Germinal center (tissue), 1 donor: ENCODE results near the gene ZNF624.
"Not testable (repeated sequence)": the region's sequence is repeated elsewhere in the genome, so short reads cannot be mapped to it uniquely, and the experiment has no call there.

ENCODE experiments used
- DNase-seq: peaks from one replicate; pipeline ENCODE4 v3.0.0; 2012; ENCODE audit warnings: mixed read lengths, low spot score

ZNF624 gene

DNA sequence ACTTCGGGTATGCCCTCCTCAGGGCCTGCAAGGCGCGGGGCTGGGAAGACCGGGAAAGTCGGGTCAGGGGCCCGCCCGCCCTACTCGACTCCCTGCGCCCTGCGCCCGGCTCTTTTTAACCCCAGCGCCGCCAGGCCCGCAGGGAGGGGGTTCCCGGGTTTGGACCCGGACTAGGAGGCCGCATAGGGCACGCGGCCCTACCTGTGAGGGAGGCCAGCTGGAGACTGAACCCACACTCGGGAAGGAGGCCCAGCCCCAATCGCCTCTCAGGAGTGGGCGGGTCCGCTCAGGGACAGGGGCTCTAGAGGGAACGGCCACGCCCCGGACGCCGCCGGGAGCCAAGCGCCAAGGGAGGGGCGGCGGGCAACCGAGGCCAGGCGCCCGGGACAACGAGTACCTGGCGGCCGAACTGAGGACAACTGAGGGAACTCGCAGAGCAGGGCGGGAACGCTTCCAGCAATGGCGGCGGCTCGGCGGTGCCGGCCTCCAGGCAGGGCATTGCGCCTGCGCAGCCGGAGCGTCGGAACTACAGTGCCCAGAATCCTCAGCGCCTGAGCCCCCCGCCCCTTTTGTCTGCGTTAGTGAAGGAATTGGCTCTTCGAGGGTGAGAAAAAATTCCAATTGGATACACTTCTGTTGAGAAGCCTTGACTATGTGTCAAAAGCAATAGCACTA lies at the start of gene ZNF624:
Gene ZNF624 (minus strand): TSS at position 484 of the 675 bp plus-strand sequence.
- DNase-seq: peak; percentile 92

DNA sequence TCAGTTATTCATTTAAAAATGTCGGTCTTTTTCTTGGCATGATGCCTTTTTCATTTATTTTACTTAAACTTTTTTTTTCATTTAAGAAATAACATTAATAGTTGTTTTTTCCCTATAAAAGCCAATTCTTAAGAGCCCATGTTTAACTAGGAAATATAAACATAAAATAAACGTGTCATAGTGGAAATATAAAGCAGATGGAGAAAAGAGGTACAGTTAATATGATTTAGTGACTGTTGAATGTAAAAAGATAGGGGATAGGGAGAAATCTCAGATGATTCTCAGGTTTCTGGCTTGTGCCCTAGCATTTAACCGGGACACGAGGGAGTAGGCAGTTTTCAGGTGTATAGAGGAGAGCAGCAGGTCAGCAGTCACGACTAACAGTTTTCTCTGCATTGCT lies 44.0 kb upstream of the ZNF624 start:
- DNase-seq: not testable (repeated sequence)

DNA sequence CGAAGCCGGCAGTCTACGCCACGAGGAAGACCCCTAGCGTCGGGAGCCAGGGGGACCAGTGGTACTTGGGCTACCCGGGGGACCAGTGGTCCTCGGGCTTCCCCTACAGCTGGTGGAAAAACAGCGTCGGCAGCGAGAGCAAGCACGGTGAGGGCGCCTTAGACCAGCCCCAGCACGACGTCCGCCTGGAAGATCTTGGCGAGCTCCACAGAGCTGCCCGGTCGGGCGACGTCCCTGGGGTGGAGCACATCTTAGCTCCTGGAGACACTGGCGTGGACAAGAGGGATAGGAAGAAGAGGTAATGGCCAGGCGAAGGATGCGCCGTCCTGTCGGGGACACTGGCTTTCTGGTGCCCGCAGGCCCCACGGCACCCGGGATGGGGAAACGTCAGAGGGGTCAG lies 36.8 kb upstream of the ZNF624 start:
- DNase-seq: not testable (repeated sequence)

DNA sequence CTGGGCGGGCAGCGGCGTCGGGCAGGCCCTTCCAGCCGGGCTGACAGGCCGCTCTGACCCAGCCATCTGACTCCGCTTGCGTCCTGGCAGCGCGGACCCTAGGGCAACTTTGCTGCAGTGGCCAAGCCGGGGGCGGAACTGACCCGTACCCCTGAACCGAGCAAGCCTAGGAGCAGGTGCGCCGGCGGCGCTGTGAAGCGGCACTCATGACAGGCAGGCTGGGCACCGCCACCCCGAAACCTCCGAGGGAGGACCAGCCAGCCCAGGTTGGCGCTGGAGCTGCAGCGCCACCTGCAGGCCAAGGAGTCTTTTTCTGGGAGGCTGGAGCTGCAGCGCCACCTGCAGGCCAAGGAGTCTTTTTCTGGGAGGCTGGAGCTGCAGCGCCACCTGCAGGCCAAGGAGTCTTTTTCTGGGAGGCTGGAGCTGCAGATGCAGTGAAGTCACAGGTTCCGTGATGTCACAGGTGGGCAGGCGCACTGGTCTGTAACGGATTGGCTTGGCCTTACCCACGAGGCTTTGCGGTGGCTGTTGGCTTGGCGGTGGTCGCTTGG lies 36.2 kb upstream of the ZNF624 start, which contains the start of gene CCDC144A:
Gene CCDC144A (plus strand): TSS at position 511 of the 551 bp plus-strand sequence. CDS start 160 bp downstream, outside the sequence.
- peak; percentile 59 for DNase-seq

DNA sequence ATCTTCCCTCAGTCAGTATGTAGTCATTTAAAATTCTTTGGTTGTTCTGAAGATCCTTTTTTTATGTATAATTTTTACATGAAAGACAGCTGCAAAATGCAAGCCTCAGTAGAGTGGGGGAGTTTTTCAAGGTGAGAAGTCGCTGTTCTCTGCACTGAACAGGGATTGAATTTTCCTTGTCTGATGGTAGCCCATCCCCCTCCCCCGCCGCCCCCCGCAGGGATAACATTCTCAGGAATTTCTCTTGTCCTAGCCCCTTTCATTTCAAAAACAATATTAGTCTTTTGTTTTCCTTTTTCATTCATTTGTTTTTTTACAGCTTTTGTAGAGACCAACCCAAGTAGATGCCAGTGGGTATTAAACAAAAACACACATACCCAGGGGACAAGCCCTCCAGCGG lies 33.5 kb upstream of the ZNF624 start:
- not testable (repeated sequence) for DNase-seq

DNA sequence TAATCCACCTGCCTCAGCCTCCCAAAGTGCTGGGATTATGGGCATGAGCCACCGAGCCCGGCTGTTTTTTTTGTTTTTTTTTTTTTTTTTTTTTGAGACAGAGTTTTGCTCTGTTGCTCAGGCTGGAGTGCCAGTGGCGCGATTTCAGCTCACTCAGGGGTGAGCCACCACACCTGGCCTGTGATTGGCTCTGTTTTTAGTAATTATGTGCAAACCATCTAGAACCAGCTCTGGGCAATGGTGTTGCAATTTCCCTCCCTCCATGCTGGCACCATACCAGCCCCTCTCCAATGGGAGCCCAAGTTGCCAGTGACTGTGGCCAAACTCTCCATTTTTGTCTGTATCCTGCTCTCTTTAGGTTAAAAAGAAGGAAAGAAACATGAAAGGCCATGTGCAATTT lies 32.4 kb upstream of the ZNF624 start:
- DNase-seq: not testable (repeated sequence)

DNA sequence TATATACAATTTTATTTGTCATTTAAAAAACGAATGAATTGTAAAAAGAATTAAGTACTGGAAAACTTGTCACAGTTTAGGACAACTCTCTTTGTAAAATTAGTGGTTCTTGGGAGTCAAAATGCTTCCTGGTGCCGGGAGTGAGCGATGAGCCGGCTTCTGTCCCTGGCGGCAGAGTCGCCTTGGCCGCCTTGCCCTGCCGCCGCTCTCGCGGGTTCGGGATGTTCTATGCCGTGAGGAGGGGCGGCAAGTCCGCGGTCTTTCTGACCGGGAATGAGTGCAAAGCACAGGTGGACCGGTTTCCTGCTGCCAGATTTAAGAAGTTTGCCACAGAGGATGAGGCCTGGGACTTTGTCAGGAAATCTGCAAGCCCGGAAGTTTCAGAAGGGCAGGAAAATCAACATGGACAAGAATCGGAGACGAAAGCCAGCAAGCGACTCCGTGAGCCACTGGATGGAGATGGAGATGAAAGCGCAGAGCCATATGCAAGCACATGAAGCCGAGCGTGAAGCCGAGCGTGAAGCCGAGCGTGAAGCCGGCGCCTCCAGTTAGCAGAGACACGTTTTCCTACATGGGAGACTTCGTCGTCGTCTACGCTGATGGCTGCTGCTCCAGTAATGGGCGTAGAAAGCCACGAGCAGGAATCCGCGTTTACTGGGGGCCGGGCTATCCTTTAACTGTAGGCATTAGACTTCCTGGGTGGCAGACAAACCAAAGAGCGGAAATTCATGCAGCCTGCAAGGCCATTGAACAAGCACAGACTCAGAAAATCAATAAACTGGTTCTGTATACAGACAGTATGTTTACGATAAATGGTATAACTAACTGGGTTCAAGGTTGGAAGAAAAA lies 29.9 kb upstream of the ZNF624 start:
- DNase-seq: not testable (repeated sequence)

DNA sequence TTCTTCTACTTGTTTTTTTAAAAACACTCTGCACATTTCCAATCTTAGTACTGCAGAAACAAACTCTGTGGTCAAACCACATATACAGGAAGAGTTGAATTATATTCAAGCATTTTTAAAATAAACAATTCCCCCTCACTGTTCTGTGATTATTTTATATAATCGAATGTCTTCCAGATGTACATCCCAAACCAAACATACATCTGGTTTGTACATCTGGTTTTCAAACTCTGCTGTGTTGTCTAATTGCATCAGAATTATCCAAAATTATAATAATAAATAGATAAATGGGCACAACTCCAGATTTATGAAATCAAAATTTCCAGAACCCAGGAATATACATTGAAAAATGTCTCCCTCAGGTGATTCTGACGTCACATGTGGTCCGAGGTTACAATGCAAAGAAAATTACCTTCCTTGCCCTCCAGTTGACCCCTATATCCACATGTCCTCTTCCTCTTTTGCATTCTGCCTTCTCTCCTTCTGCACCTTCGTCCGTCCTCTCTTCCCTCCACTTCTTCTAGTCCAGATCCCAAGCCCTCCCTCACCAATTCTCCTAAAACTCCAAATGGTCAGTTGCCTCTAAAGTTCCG lies 23.1 kb upstream of the ZNF624 start:
- no peak for DNase-seq

DNA sequence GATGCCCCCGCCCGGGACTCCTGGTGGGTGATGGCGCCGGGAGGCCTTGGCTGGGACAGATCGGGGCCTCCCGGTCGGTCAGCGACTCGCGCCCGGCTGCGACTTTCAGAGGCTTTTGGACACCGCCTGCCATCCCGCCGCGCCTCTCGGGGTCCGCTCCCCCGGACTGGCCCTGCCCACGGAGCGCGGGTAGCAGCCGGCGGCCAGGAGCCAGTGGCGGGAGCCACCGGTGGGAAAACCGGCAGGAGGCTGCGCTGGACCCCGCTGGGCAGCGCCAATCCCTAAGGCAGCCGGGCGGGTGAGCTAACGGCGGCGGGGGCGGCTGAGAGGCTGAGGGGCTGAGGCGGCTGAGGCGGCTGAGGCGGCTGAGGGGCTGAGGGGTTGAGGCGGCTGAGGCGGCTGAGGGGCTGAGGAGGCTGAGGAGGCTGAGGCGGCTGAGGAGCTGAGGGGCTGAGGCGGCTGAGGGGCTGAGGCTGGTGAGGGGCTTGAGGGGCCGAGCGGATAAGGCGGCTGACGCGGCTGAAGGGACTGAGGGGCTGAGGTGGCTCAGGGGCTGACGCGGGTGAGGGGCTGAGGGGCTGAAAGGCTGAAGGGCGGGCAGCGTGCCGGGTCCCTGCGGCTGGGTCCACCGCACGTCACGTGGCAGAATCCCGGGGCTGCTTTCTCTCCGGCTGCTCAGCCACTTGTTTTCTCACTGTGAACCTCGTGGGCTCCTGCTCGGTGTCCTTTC lies 13.4 kb upstream of the ZNF624 start:
- not testable (repeated sequence) for DNase-seq

DNA sequence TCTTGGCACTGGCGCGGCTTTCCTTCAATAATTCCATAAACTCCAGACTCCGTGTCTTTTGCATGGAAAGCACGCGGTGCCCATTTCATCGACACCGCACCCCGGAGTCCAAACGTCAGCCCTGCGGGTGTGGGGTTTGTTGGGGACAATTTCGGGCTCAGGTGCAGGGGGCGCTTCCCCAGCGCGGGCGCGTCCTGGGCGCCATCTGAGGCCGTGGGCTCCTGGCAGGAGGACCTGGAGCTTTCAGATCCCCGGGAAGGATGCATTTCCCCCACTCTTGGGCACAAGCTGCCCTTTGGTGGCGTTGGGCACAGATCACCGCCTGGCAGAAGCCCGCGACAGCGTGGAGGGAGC lies 12.9 kb upstream of the ZNF624 start:
- not testable (repeated sequence) for DNase-seq

DNA sequence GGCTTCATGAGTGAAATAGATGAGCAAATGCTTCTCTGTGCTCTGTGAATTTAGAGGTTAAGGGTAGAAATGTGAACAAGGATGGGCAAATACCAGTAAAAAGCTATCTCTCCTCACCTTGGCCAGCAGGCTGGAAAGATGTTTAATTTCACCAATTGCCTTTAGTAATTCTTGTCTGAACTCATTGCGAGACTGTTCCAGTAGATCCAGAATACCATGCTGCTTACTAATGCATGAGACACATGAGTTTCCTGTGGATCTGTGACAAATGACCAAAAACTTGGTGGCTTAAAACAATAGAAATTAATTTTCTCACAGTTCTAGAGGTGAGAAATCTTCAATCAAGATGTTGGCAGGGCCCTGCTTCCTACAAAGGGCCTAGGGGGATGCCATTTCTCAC lies 9.3 kb upstream of the ZNF624 start:
- no peak for DNase-seq

DNA sequence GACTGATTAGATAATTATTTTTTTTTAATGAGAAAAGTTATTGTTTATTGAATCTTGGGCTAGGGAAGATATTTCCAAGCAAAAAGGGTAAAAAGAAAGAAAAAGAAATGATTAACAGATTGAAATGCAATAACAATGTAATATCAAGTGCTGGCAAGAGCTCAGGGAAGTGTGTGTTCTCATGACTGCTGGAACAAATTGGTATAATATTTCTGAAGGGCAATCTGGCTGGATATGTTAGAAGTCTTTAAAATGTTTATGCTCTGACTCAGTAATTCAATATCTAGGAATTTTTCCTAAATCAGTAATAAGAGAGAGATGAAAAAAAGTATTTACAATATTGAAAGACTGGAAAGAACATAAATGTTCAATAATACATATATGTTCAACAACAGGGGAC lies 7.6 kb upstream of the ZNF624 start:
- DNase-seq: no peak

DNA sequence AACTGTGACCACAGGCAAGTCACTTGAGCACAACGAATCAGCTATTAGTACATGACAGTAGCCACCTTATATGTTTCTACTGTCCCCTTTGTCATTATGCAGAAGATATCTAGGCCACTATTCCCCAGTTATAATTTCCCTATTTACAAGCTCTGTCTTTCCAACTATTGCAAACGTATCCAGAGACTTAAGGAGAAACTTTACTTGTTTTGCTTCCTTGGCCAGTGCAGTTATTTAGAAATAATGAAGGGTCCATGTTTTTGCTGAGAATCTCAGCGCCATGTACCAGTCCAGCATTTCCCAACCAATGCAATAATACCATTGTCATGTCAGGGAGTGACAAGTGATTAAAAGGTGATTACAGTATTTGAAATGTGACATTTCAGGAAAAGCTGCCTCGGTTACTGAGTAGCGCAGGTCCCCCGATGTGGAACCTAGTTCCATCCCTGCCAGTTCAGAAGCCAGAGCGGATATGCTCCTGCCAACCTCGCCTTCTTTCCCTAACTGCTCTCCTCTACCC lies 743 bp downstream of the ZNF624 start:
- DNase-seq: no peak

DNA sequence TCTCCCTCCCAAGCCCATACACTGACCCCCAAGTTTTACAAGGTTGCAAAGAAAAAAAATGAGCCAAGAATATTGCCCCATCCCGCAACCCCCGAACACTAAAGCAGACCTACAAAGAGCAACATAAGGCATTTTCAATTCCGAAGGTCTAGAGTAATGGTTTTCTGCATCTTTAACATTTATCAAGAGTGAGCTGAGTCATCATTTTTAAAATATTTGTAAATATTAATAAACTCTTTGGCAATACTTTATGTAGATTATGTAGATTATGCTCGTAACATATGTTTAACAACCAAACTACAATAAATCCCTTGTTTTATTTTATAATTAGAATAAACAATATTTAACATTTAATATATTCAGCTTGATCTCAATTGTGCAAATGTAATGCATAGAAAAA lies 1.4 kb downstream of the ZNF624 start:
- no peak for DNase-seq

DNA sequence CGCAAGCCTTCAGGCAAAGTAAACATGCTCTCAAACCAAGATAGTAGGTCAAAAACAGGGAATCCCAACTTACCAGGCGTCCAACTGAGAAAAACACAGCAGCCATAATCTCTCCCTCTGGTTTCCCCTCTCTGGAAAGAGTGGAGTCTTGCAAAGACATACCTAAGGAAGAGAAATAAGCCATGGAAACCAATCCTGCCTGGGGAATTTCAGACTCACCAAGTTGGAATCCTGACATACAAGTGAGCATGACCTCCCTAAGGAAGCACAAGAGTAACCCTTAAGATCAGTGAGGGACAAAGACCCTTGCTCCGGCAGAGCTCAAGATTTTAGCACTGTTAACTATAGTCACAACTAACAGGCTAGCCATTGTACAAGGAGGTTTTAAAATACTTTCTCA lies 4.1 kb downstream of the ZNF624 start:
- no peak for DNase-seq

DNA sequence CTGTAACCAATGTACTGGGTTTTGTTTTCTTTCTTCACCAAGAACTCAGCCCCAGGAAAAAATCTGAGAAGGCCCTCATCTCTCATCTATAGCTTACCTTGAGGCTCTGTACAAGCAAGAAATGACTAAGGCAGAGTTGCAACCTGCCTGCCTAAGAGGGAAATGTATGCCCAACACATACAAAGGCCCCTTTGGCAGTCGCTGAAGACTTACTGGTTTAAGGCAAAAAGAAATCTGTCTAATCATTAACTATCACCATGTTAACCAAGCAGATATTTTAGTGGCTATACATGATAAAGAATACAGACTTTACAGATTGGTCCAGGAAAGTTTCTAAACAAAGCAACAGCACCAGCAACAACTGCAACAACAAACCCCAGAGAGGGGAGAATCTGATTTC lies 14.2 kb downstream of the ZNF624 start:
- DNase-seq: no peak

DNA sequence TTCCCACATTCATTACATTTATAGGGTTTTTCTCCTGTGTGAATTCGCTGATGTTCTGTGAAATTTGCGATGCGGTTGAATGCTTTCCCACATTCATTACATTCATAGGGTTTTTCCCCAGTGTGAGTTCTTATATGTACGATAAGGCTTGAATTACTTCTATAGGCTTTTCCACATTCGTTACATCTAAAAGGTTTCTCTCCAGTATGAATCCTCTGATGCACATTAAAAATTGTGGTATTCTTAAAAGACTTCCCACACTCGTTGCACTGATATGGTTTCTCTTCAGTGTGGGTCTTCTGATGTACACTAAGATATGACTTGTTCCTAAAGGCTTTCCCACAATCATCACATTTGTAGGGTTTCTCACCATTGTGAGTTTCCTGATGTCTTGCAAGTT lies 30.4 kb downstream of the ZNF624 start:
- DNase-seq: no peak

DNA sequence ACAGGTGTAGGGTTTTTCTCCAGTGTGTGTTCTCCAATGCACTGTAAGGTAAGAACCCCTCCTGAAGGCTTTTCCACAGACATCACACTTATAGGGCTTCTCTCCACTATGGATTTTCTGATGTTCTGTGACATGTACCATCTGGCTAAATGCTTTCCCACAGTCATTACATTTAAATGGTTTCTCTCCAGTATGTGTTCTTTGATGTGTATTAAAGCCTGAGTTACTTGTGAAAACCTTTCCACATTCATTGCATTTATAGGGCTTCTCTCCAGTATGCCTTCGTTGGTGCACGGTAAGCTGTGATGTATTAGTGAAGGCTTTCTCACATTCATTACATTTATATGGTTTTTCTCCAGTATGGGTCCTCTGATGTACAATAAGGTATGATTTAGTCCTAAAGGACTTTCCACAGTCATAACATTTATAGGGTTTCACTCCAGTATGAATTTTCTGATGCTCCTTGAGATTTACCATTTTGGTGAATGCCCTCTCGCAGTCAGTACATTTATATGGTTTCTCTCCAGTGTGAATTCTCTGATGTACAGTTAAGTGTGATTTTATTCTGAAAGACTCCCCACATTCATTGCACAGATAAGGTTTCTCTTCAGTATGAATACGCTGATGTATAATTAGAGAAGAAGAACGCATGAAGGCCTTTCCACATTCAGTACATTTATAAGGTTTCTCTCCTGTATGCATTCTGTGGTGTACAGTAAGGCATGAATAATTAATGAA lies 30.9 kb downstream of the ZNF624 start:
- no peak for DNase-seq

DNA sequence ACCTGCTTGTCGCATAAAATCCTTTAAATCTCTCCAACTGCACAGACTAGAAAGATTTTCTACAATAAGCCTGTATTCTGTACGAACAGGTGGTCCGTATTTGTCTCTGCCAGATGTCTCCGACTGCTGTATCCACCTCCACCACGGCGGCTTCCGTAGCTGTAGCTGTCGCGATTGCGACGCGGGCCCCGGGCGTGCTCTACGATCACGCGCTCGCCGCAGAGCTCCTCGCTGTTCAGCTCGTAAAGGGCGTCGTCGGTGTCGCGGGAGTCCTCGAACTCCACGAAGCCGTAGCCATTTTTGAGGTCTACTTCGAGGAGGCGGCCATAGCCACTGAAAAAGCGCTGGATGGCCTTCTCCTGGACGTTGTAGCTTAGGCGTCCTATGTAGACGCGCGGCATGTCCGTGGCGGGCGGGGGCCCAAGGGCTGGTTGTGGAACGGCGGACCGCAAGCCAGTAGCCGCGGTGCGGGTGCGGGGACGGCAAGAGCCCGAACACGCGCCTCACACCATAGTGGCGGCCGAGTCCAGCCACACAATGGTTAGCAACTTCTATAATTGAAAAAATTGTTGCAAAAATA lies 36.1 kb downstream of the ZNF624 start:
- no peak for DNase-seq

DNA sequence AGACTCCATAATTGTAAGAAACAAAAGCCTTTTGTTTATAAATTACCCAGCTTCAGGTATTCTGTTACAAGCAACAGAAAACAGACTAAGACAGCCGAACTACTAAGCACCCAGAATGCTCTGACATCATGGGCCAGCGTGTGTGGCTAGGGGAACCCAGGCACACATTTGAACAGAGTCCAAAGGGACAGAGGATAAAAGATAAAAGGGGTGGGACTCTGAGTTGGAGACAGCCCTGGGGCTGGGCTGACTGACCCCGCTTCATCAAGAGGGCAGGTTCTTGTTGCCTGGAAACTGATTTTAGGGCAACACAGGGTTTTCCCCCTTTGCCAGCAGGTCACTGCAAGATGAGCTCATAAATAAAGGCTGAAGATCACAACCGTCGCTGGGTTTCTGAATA lies 54.1 kb downstream of the ZNF624 start:
- no peak for DNase-seq
